Measurements from ENCODE around the gene PRUNE2.

The PRUNE2 gene

GRCh38 chr9:76873821-76874220 lies 32.1 kb downstream of the PRUNE2 start:
- Histone ChIP-seq H3K9ac (ENCODE audit: low read length) (no peak overlapping the region), H3K36me3 (ENCODE audit: control insufficient read depth, insufficient read depth, low read length) (no peaks in the 10 kb centered on the region), H4K5ac (ENCODE audit: low read length) (no peak overlapping the region), H3K4me1 (ENCODE audit: control insufficient read depth, low read depth, low read length) (no peaks in the 10 kb centered on the region), H3K4ac (ENCODE audit: low read depth, low read length) (no peak overlapping the region), H3K27me3 (ENCODE audit: insufficient read depth, low read length, poor library complexity) (no peaks in the 10 kb centered on the region), H3K79me2 (ENCODE audit: control insufficient read depth, insufficient read depth, low read length) (no peaks in the 10 kb centered on the region), H4K8ac (ENCODE audit: low read depth, low read length) (no peak overlapping the region), H2BK120ac (ENCODE audit: low read depth, low read length) (no peak overlapping the region), H2BK15ac (replicated peaks; ENCODE audit: low read depth) (no peak overlapping the region), H2AK5ac (ENCODE audit: low read length) (no peak overlapping the region), H3K4me2 (ENCODE audit: low read length) (no peak overlapping the region), H3K4me3 (ENCODE audit: low read length) (no peak overlapping the region), H3K27ac (ENCODE audit: low read depth, low read length) (no peak overlapping the region), H3K56ac (ENCODE audit: low read length) (no peak overlapping the region), H3K79me1 (ENCODE audit: low read length) (no peaks in the 10 kb centered on the region), H2BK5ac (ENCODE audit: low read length) (no peak overlapping the region), H3K18ac (ENCODE audit: low read length) (no peak overlapping the region), H3K23ac (ENCODE audit: low read length) (no peak overlapping the region)
- WGBS (ENCODE audit: extremely low coverage, insufficient coverage, low lambda C conversion rate), result no CpG with 5 or more reads among the region's 2 CpGs
- no peak for DNase-seq

GRCh38 chr9:76873056-76873792 lies 32.7 kb downstream of the PRUNE2 start:
- no peak overlapping the region for H2BK15ac ChIP-seq (replicated peaks; ENCODE audit: low read depth)
- no peak overlapping the region for H4K5ac ChIP-seq (ENCODE audit: low read length)
- no peak overlapping the region for H3K4ac ChIP-seq (ENCODE audit: low read depth, low read length)
- no peak overlapping the region for H3K18ac ChIP-seq (ENCODE audit: low read length)
- no peaks in the 10 kb centered on the region for H3K79me1 ChIP-seq (ENCODE audit: low read length)
- no peaks in the 10 kb centered on the region for H3K4me1 ChIP-seq (ENCODE audit: control insufficient read depth, low read depth, low read length)
- no peak overlapping the region for H3K56ac ChIP-seq (ENCODE audit: low read length)
- H3K27me3 ChIP-seq (ENCODE audit: insufficient read depth, low read length, poor library complexity), result no peaks in the 10 kb centered on the region
- H2AK5ac ChIP-seq (ENCODE audit: low read length), result no peak overlapping the region
- no peak overlapping the region for H3K9ac ChIP-seq (ENCODE audit: low read length)
- H2BK5ac ChIP-seq (ENCODE audit: low read length), result no peak overlapping the region
- DNase-seq, result peak; percentile 71
- no peak overlapping the region for H3K4me2 ChIP-seq (ENCODE audit: low read length)
- H4K8ac ChIP-seq (ENCODE audit: low read depth, low read length), result no peak overlapping the region
- H2BK120ac ChIP-seq (ENCODE audit: low read depth, low read length), result no peak overlapping the region
- no CpG with 5 or more reads among the region's 13 CpGs for WGBS (ENCODE audit: extremely low coverage, insufficient coverage, low lambda C conversion rate)
- no peaks in the 10 kb centered on the region for H3K79me2 ChIP-seq (ENCODE audit: control insufficient read depth, insufficient read depth, low read length)
- H3K23ac ChIP-seq (ENCODE audit: low read length), result no peak overlapping the region
- H3K4me3 ChIP-seq (ENCODE audit: low read length), result no peak overlapping the region
- H3K36me3 ChIP-seq (ENCODE audit: control insufficient read depth, insufficient read depth, low read length), result no peaks in the 10 kb centered on the region
- no peak overlapping the region for H3K27ac ChIP-seq (ENCODE audit: low read depth, low read length)

- no peak overlapping the region for H2AK5ac ChIP-seq (ENCODE audit: low read length)
- no peaks in the 10 kb centered on the region for H3K36me3 ChIP-seq (ENCODE audit: control insufficient read depth, insufficient read depth, low read length)
- H4K5ac ChIP-seq (ENCODE audit: low read length), result no peak overlapping the region
- H2BK5ac ChIP-seq (ENCODE audit: low read length), result no peak overlapping the region
- no peak overlapping the region for H3K27ac ChIP-seq (ENCODE audit: low read depth, low read length)
- H3K4ac ChIP-seq (ENCODE audit: low read depth, low read length), result no peak overlapping the region
- no peak overlapping the region for H2BK15ac ChIP-seq (replicated peaks; ENCODE audit: low read depth)
- H3K9ac ChIP-seq (ENCODE audit: low read length), result no peak overlapping the region
- no peak overlapping the region for H3K4me3 ChIP-seq (ENCODE audit: low read length)
- H3K79me2 ChIP-seq (ENCODE audit: control insufficient read depth, insufficient read depth, low read length), result no peaks in the 10 kb centered on the region
- H3K56ac ChIP-seq (ENCODE audit: low read length), result no peak overlapping the region
- no CpG with 5 or more reads among the region's 13 CpGs for WGBS (ENCODE audit: extremely low coverage, insufficient coverage, low lambda C conversion rate)
- no peak overlapping the region for H3K18ac ChIP-seq (ENCODE audit: low read length)
- no peaks in the 10 kb centered on the region for H3K79me1 ChIP-seq (ENCODE audit: low read length)
- no peaks in the 10 kb centered on the region for H3K4me1 ChIP-seq (ENCODE audit: control insufficient read depth, low read depth, low read length)
- no peak overlapping the region for H2BK120ac ChIP-seq (ENCODE audit: low read depth, low read length)
- H4K8ac ChIP-seq (ENCODE audit: low read depth, low read length), result no peak overlapping the region
- H3K23ac ChIP-seq (ENCODE audit: low read length), result no peak overlapping the region
- no peak for DNase-seq
- no peaks in the 10 kb centered on the region for H3K27me3 ChIP-seq (ENCODE audit: insufficient read depth, low read length, poor library complexity)
- no peak overlapping the region for H3K4me2 ChIP-seq (ENCODE audit: low read length)
These were observed 37.0 kb downstream of the PRUNE2 start for GRCh38 chr9:76868897-76869296.

GRCh38 chr9:76866689-76867088 lies 39.2 kb downstream of the PRUNE2 start:
- Histone ChIP-seq H3K27ac (ENCODE audit: low read depth, low read length) (no peak overlapping the region), H4K8ac (ENCODE audit: low read depth, low read length) (no peak overlapping the region), H3K9ac (ENCODE audit: low read length) (no peak overlapping the region), H3K27me3 (ENCODE audit: insufficient read depth, low read length, poor library complexity) (no peaks in the 10 kb centered on the region), H3K23ac (ENCODE audit: low read length) (no peak overlapping the region), H3K4me2 (ENCODE audit: low read length) (no peak overlapping the region), H2BK15ac (replicated peaks; ENCODE audit: low read depth) (no peak overlapping the region), H3K79me2 (ENCODE audit: control insufficient read depth, insufficient read depth, low read length) (no peaks in the 10 kb centered on the region), H3K36me3 (ENCODE audit: control insufficient read depth, insufficient read depth, low read length) (no peaks in the 10 kb centered on the region), H4K5ac (ENCODE audit: low read length) (no peak overlapping the region), H3K4me3 (ENCODE audit: low read length) (no peak overlapping the region), H2BK5ac (ENCODE audit: low read length) (no peak overlapping the region), H3K56ac (ENCODE audit: low read length) (no peak overlapping the region), H3K79me1 (ENCODE audit: low read length) (no peaks in the 10 kb centered on the region), H3K4me1 (ENCODE audit: control insufficient read depth, low read depth, low read length) (no peaks in the 10 kb centered on the region), H2AK5ac (ENCODE audit: low read length) (no peak overlapping the region), H3K18ac (ENCODE audit: low read length) (no peak overlapping the region), H2BK120ac (ENCODE audit: low read depth, low read length) (no peak overlapping the region), H3K4ac (ENCODE audit: low read depth, low read length) (no peak overlapping the region)
- 92% methylated on average over 2 of the region's 7 CpGs for WGBS (ENCODE audit: extremely low coverage, insufficient coverage, low lambda C conversion rate)
- peak; percentile 36 for DNase-seq

- Histone ChIP-seq H4K5ac (ENCODE audit: low read length) (no peak overlapping the region), H3K9ac (ENCODE audit: low read length) (no peak overlapping the region), H3K56ac (ENCODE audit: low read length) (no peak overlapping the region), H3K23ac (ENCODE audit: low read length) (no peak overlapping the region), H3K27me3 (ENCODE audit: insufficient read depth, low read length, poor library complexity) (no peaks in the 10 kb centered on the region), H2BK5ac (ENCODE audit: low read length) (no peak overlapping the region), H3K4me2 (ENCODE audit: low read length) (no peak overlapping the region), H3K4me3 (ENCODE audit: low read length) (no peak overlapping the region), H2BK15ac (replicated peaks; ENCODE audit: low read depth) (no peak overlapping the region), H3K18ac (ENCODE audit: low read length) (no peak overlapping the region), H3K4me1 (ENCODE audit: control insufficient read depth, low read depth, low read length) (no peaks in the 10 kb centered on the region), H2BK120ac (ENCODE audit: low read depth, low read length) (no peak overlapping the region), H3K4ac (ENCODE audit: low read depth, low read length) (no peak overlapping the region), H3K79me1 (ENCODE audit: low read length) (no peaks in the 10 kb centered on the region), H3K27ac (ENCODE audit: low read depth, low read length) (no peak overlapping the region), H3K36me3 (ENCODE audit: control insufficient read depth, insufficient read depth, low read length) (no peaks in the 10 kb centered on the region), H3K79me2 (ENCODE audit: control insufficient read depth, insufficient read depth, low read length) (no peaks in the 10 kb centered on the region), H4K8ac (ENCODE audit: low read depth, low read length) (no peak overlapping the region), H2AK5ac (ENCODE audit: low read length) (no peak overlapping the region)
- no peak for DNase-seq
- WGBS (ENCODE audit: extremely low coverage, insufficient coverage, low lambda C conversion rate), result no CpG with 5 or more reads among the region's 3 CpGs
These were observed 42.1 kb downstream of the PRUNE2 start for GRCh38 chr9:76863832-76864231.

- no peaks in the 10 kb centered on the region for H3K79me2 ChIP-seq (ENCODE audit: control insufficient read depth, insufficient read depth, low read length)
- no peak overlapping the region for H2AK5ac ChIP-seq (ENCODE audit: low read length)
- no peak overlapping the region for H4K8ac ChIP-seq (ENCODE audit: low read depth, low read length)
- WGBS (ENCODE audit: extremely low coverage, insufficient coverage, low lambda C conversion rate), result no CpG with 5 or more reads among the region's 4 CpGs
- H3K56ac ChIP-seq (ENCODE audit: low read length), result no peak overlapping the region
- H3K9ac ChIP-seq (ENCODE audit: low read length), result no peak overlapping the region
- H2BK15ac ChIP-seq (replicated peaks; ENCODE audit: low read depth), result no peak overlapping the region
- H3K79me1 ChIP-seq (ENCODE audit: low read length), result no peaks in the 10 kb centered on the region
- no peaks in the 10 kb centered on the region for H3K4me1 ChIP-seq (ENCODE audit: control insufficient read depth, low read depth, low read length)
- H3K4me2 ChIP-seq (ENCODE audit: low read length), result no peak overlapping the region
- H3K18ac ChIP-seq (ENCODE audit: low read length), result no peak overlapping the region
- DNase-seq, result no peak
- no peak overlapping the region for H3K4ac ChIP-seq (ENCODE audit: low read depth, low read length)
- no peak overlapping the region for H3K27ac ChIP-seq (ENCODE audit: low read depth, low read length)
- H3K27me3 ChIP-seq (ENCODE audit: insufficient read depth, low read length, poor library complexity), result no peaks in the 10 kb centered on the region
- no peak overlapping the region for H3K4me3 ChIP-seq (ENCODE audit: low read length)
- no peak overlapping the region for H3K23ac ChIP-seq (ENCODE audit: low read length)
- no peak overlapping the region for H2BK120ac ChIP-seq (ENCODE audit: low read depth, low read length)
- H2BK5ac ChIP-seq (ENCODE audit: low read length), result no peak overlapping the region
- no peak overlapping the region for H4K5ac ChIP-seq (ENCODE audit: low read length)
- H3K36me3 ChIP-seq (ENCODE audit: control insufficient read depth, insufficient read depth, low read length), result no peaks in the 10 kb centered on the region
These were observed 46.1 kb downstream of the PRUNE2 start for GRCh38 chr9:76859860-76860259.
